ENCODE measurements around the gene ANXA3.
A peak's percentile ranks its signal among the peaks of the same experiment; 100 is the strongest.
"Not testable (repeated sequence)": the region's sequence is repeated elsewhere in the genome, so short reads cannot be mapped to it uniquely, and the experiment has no call there.

Gene ANXA3

GRCh38 chr4:78542373-78542772 lies 9.2 kb upstream of the ANXA3 start:
- no peak for TF ChIP-seq Cebpa-rat (IDR thresholded peaks at IDR 0.05)
- no peak overlapping the region for H3K27ac ChIP-seq

GRCh38 chr4:78543424-78544125 lies 8.0 kb upstream of the ANXA3 start:
- H4K20me1 ChIP-seq, result no peaks in the 10 kb centered on the region
- peaks cover 25% of the 10 kb centered on the region for H3K4me1 ChIP-seq
- no peak overlapping the region for H3K4me3 ChIP-seq
- no peaks in the 10 kb centered on the region for H3K27me3 ChIP-seq
- TF ChIP-seq Cebpa-rat (IDR thresholded peaks at IDR 0.05), result no peak
- peaks cover 16% of the 10 kb centered on the region for H3K9me3 ChIP-seq
- no peaks in the 10 kb centered on the region for H3K36me3 ChIP-seq
- H3K9ac ChIP-seq, result no peak overlapping the region
- no peak overlapping the region for H3K27ac ChIP-seq
- no peak overlapping the region for H3K4me2 ChIP-seq

More at GRCh38 chr4:78542373-78542772, 9.2 kb upstream of the ANXA3 start:
- Histone ChIP-seq H3K36me3 (no peaks in the 10 kb centered on the region), H3K4me3 (no peak overlapping the region), H3K9me3 (0 out of 2 replicates have a peak, but pooled peaks cover 12% of the 10 kb centered on the region), H3K4me1 (peaks cover 25% of the 10 kb centered on the region), H3K9ac (no peak overlapping the region), H4K20me1 (no peaks in the 10 kb centered on the region), H3K4me2 (no peak overlapping the region), H3K27me3 (no peaks in the 10 kb centered on the region)

- no peak overlapping the region for H3K4me3 ChIP-seq
- peaks cover 16% of the 10 kb centered on the region for H3K9me3 ChIP-seq
- H3K9ac ChIP-seq, result no peak overlapping the region; the same call in 1 of the 2 replicates
- no peaks in the 10 kb centered on the region for H3K36me3 ChIP-seq
- no peaks in the 10 kb centered on the region for H4K20me1 ChIP-seq
- H3K27ac ChIP-seq, result no peak overlapping the region
- TF ChIP-seq Cebpa-rat (IDR thresholded peaks at IDR 0.05), result no peak
- no peaks in the 10 kb centered on the region for H3K27me3 ChIP-seq
- peaks cover 25% of the 10 kb centered on the region for H3K4me1 ChIP-seq
- H3K4me2 ChIP-seq, result peak overlapping the region; percentile 39; the same call in 1 of the 2 replicates
These were observed 6.9 kb upstream of the ANXA3 start for GRCh38 chr4:78544678-78545077.

- peak overlapping the region; percentile 39 for H3K4me2 ChIP-seq
- H3K27ac ChIP-seq, result no peak overlapping the region
- H3K9ac ChIP-seq, result no peak overlapping the region
- H3K4me3 ChIP-seq, result no peak overlapping the region
- peaks cover 14% of the 10 kb centered on the region for H3K9me3 ChIP-seq
- H4K20me1 ChIP-seq, result no peaks in the 10 kb centered on the region
- peaks cover 25% of the 10 kb centered on the region for H3K4me1 ChIP-seq
- no peaks in the 10 kb centered on the region for H3K36me3 ChIP-seq
- H3K27me3 ChIP-seq, result peaks cover under 1% of the 10 kb centered on the region; the same call in 1 of the 2 replicates
- no peak for TF ChIP-seq Cebpa-rat (IDR thresholded peaks at IDR 0.05)
These were observed 6.0 kb upstream of the ANXA3 start for GRCh38 chr4:78545275-78546246.

GRCh38 chr4:78547899-78548298 lies 3.7 kb upstream of the ANXA3 start:
- H3K27ac ChIP-seq, H3K36me3 ChIP-seq, H3K9ac ChIP-seq, H3K4me3 ChIP-seq, H3K4me2 ChIP-seq, H4K20me1 ChIP-seq: not testable (repeated sequence)
- H3K9me3 ChIP-seq, result peaks cover 15% of the 10 kb centered on the region
- peaks cover 31% of the 10 kb centered on the region for H3K4me1 ChIP-seq
- H3K27me3 ChIP-seq, result peaks cover 24% of the 10 kb centered on the region

GRCh38 chr4:78548889-78549288 lies 2.7 kb upstream of the ANXA3 start:
- not testable (repeated sequence) for H3K4me3 ChIP-seq, H3K27ac ChIP-seq, H4K20me1 ChIP-seq, H3K9ac ChIP-seq, H3K36me3 ChIP-seq, H3K4me2 ChIP-seq
- Histone ChIP-seq H3K27me3 (peaks cover 28% of the 10 kb centered on the region), H3K9me3 (peaks cover 15% of the 10 kb centered on the region), H3K4me1 (peaks cover 32% of the 10 kb centered on the region)

GRCh38 chr4:78552389-78553042 lies 946 bp downstream of the ANXA3 start:
- H3K4me1 ChIP-seq, result peaks cover 8% of the 10 kb centered on the region; the same call in 1 of the 2 replicates
- no peaks in the 10 kb centered on the region for H3K36me3 ChIP-seq
- peaks cover 28% of the 10 kb centered on the region for H3K27me3 ChIP-seq
- TF ChIP-seq Cebpa-rat (IDR thresholded peaks at IDR 0.05), result no peak
- H3K27ac ChIP-seq, result no peak overlapping the region
- no peak overlapping the region for H3K4me2 ChIP-seq
- H4K20me1 ChIP-seq, result no peaks in the 10 kb centered on the region
- H3K9me3 ChIP-seq, result peaks cover 15% of the 10 kb centered on the region
- no peak overlapping the region for H3K9ac ChIP-seq
- 0 out of 2 replicates have a peak overlapping the region, but pooled peaks have one; percentile 53 for H3K4me3 ChIP-seq

GRCh38 chr4:78553043-78553396 lies 1.4 kb downstream of the ANXA3 start:
- peaks cover 12% of the 10 kb centered on the region for H3K9me3 ChIP-seq
- H3K4me3 ChIP-seq, result no peak overlapping the region
- H4K20me1 ChIP-seq, result no peaks in the 10 kb centered on the region
- H3K27ac ChIP-seq, result no peak overlapping the region
- peaks cover 8% of the 10 kb centered on the region; the same call in 1 of the 2 replicates for H3K4me1 ChIP-seq
- no peaks in the 10 kb centered on the region for H3K36me3 ChIP-seq
- H3K27me3 ChIP-seq, result peaks cover 28% of the 10 kb centered on the region
- H3K4me2 ChIP-seq, result no peak overlapping the region
- TF ChIP-seq Cebpa-rat (IDR thresholded peaks at IDR 0.05), result no peak
- H3K9ac ChIP-seq, result no peak overlapping the region

- Histone ChIP-seq H3K9ac (no peak overlapping the region), H4K20me1 (no peaks in the 10 kb centered on the region), H3K27ac (no peak overlapping the region), H3K4me2 (no peak overlapping the region), H3K9me3 (peaks cover 11% of the 10 kb centered on the region), H3K4me3 (no peak overlapping the region), H3K4me1 (peaks cover 8% of the 10 kb centered on the region; the same call in 1 of the 2 replicates), H3K27me3 (peaks cover 28% of the 10 kb centered on the region), H3K36me3 (no peaks in the 10 kb centered on the region)
- no peak for TF ChIP-seq Cebpa-rat (IDR thresholded peaks at IDR 0.05)
These were observed 2.0 kb downstream of the ANXA3 start for GRCh38 chr4:78553529-78554060.

Data from BLaER1 (cell line).